Spleen (tissue), 11 donors: ENCODE measurements around the gene SAP30. TPM values are rescaled to one million over a fixed set of nuclear protein-coding genes. Genes with fewer than 3 reads are reported as not detected.

Experiments
- DNase-seq: peaks from one replicate; pipeline ENCODE4 v3.0.0-alpha.2; 2020
- H3K27ac ChIP-seq, 8 donors: fragments of 200-600 bp; sonication (generic) in 7 of 8; 1 replicate in 4 of 8; 2 replicates in 4 of 8; pipeline versions ENCODE4 v1.5.0 to v1.8.0; 2016 to 2021; ENCODE audit warnings: inconsistent platforms in 4 of 8, mild to moderate bottlenecking in 4 of 8, moderate library complexity in 1 of 8
- H3K27me3 ChIP-seq, 7 donors: fragments of 200-600 bp; sonication (generic) in 6 of 7; replicated peaks in 1 of 7; 1 replicate in 4 of 7; 2 replicates in 3 of 7; pipeline versions ENCODE4 v1.5.0 to v1.8.0; 2016 to 2021; ENCODE audit warnings: inconsistent platforms in 3 of 7, mild to moderate bottlenecking in 1 of 7
- H3K36me3 ChIP-seq, 6 donors: fragments of 200-600 bp; sonication (generic) in 5 of 6; 1 replicate in 4 of 6; 2 replicates in 2 of 6; pipeline versions ENCODE4 v1.5.0 to v1.8.0; 2016 to 2021; ENCODE audit warnings: inconsistent platforms in 2 of 6
- H3K4me1 ChIP-seq, 6 donors: fragments of 200-600 bp; sonication (generic) in 5 of 6; 1 replicate in 3 of 6; 2 replicates in 3 of 6; pipeline versions ENCODE4 v1.5.0 to v1.8.0; 2016 to 2021; ENCODE audit warnings: inconsistent platforms in 3 of 6
- H3K4me3 ChIP-seq, 8 donors: fragments of 200-600 bp; sonication (generic) in 7 of 8; 1 replicate in 4 of 8; 2 replicates in 4 of 8; pipeline versions ENCODE4 v1.5.0 to v1.8.0; 2016 to 2021; ENCODE audit warnings: inconsistent platforms in 4 of 8, mild to moderate bottlenecking in 4 of 8, moderate library complexity in 2 of 8
- H3K9me3 ChIP-seq, 8 donors: fragments of 200-600 bp; sonication (generic) in 7 of 8; 1 replicate in 4 of 8; 2 replicates in 4 of 8; pipeline versions ENCODE4 v1.5.0 to v1.8.0; 2016 to 2021; ENCODE audit warnings: inconsistent platforms in 4 of 8
- POLR2A ChIP-seq, 3 donors: fragments of 450-650 bp; IDR thresholded peaks; one replicate each; pipeline ENCODE4 v1.5.1; 2017; ENCODE audit warnings: antibody characterized with exemption in 3 of 3, mild to moderate bottlenecking in 1 of 3
- POLR2AphosphoS5 ChIP-seq, 3 donors: sonication (generic); formaldehyde crosslinking; IDR thresholded peaks; one replicate each; pipeline ENCODE4 v1.5.1; 2017; ENCODE audit warnings: antibody characterized with exemption in 3 of 3
- WGBS, 5 donors: extraction: QIAGEN DNeasy Blood & Tissue Kit in 3 of 5; methylation state at CpG; one replicate each; pipeline versions ENCODE4 v1.1.5 to v1.1.7; 2013 to 2018; 5-methylcytosine and 5-hydroxymethylcytosine counted together
- intact Hi-C: fragments of 100-400 bp; cut with DNase I; formaldehyde crosslinking; loops from one replicate; pipeline ENCODE4 v1.15.0; 2023; ENCODE audit warnings: low total_unique reads
- polyA plus RNA-seq, 3 donors: library from polyadenylated mRNA; stranded (reverse); fragments of 200-250 nt; gene quantifications; one replicate each; pipeline ENCODE4 v1.2.1, GENCODE V29; 2013
- total RNA-seq, 7 donors: library from RNA; depleted of rRNA in 3 of 7; stranded (reverse); fragments of >200 nt in 3 of 7; fragmentation: NEBNext Ultra II Directional in 4 of 7; extraction: Animal tissue kit (Norgen Biotek cat#: 25700) in 4 of 7; gene quantifications; one replicate each; pipeline versions ENCODE4 v1.1.0 to v1.2.1, GENCODE V29; 2016 to 2021
- TF ChIP-seq, protein P1 (sequence below), 11 experiments: fragments of 200-600 bp in 7 of 11; fragments of 450-650 bp in 4 of 11; sonication (generic) in 4 of 11; IDR thresholded peaks in 8 of 11; conservative IDR thresholded peaks in 3 of 11; 1 replicate in 7 of 11; 2 replicates in 4 of 11; pipeline versions ENCODE4 v1.4.0 to v1.8.0; 2016 to 2021; ENCODE audit warnings: antibody characterized with exemption in 11 of 11, inconsistent platforms in 4 of 11, mild to moderate bottlenecking in 1 of 11
- donor health status: healthy with polysubstance abuse.
- donor health status: DM: no; HTN: no; CAD: no; lungs with moderate emphysema.
- donor health status: DM: no; HTN: no; CAD: no.
- donor health status: Bipolar disorder and iron deficiency.
- donor health status: healthy.
- donor health status: DM: no; HTN: no; CAD: no.
- donor health status: DM: yes; HTN: yes; CAD: no.

SAP30 gene
- total and polyA plus RNA-seq, 10 donors: 2.7 to 43.2 (median 11.9) TPM

DNA sequence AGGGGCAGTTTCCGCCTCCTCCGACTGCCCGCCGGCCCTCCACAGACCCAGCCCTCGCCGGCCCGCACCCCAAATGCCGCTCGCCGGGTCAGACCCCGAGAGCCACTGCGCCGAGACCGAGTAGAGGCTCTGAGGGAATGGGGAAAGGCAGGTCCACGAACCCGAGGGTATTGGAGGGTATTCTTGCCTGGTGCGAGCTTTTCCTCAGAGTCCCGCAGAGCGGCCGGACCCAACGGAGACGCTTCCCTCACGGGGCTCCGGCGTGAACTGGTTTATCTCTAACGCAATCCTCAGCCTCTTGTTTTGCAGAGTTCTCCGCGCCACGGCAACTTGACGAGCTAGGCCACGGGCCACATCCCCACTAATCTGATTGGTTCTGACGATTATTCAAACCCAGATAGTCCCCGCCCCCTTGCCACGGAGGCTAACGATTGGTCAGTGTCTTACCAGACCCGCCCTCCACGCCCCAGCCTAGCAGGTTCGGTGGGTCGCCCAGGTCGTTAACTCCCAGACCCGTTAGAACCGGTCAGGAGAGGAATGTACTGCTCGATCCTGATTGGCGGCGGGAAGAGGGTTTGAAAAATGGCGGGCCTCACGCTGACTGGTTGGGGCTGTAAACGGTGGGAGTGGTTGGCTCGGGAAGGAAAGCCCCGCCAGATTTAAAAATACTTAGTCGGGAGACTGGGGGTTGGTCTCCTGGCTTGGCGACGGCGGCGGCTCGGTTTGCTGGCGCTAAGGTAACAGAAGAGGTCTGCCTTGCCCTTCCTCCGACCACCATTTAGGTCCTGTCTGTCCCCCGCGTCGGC lies 36.5 kb upstream of the SAP30 start, which contains the start of gene HMGB2:
Gene HMGB2 (minus strand): TSS at position 274 of the 806 bp plus-strand sequence. CDS start 709 bp downstream, outside the sequence.
- 0 to 1% (median 0%) methylated on average over 54 to 61 of the region's 61 CpGs for WGBS, 5 donors
- DNase-seq: peak; percentile 99
- Histone ChIP-seq H3K4me3 (peak within 1 kb of the TSS; percentile 74 to 99 (median 92)), H3K4me1 (peaks cover 16 to 52% (median 40%) of the 10 kb centered on the region in 6 donors), H3K9me3 (no peaks in the 10 kb centered on the region), H3K27ac (peak within 1 kb of the TSS; percentile 96 to 100 (median 99)), H3K27me3 (no peaks in the 10 kb centered on the region), H3K36me3 (peaks cover 0 to 35% (median 13%) of the 10 kb centered on the region in 6 donors)
- TF ChIP-seq POLR2AphosphoS5 (IDR thresholded peaks at IDR 0.05): peak; percentile 96 to 99 (median 99)
- peak; percentile 90 to 97 (median 90) for TF ChIP-seq POLR2A (IDR thresholded peaks at IDR 0.05)
- TF ChIP-seq, protein P1, sequence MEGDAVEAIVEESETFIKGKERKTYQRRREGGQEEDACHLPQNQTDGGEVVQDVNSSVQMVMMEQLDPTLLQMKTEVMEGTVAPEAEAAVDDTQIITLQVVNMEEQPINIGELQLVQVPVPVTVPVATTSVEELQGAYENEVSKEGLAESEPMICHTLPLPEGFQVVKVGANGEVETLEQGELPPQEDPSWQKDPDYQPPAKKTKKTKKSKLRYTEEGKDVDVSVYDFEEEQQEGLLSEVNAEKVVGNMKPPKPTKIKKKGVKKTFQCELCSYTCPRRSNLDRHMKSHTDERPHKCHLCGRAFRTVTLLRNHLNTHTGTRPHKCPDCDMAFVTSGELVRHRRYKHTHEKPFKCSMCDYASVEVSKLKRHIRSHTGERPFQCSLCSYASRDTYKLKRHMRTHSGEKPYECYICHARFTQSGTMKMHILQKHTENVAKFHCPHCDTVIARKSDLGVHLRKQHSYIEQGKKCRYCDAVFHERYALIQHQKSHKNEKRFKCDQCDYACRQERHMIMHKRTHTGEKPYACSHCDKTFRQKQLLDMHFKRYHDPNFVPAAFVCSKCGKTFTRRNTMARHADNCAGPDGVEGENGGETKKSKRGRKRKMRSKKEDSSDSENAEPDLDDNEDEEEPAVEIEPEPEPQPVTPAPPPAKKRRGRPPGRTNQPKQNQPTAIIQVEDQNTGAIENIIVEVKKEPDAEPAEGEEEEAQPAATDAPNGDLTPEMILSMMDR (IDR thresholded peaks at IDR 0.05 in 8 of 11, conservative IDR thresholded peaks at IDR 0.05 in 3 of 11): peak in 1 of 11 experiments; percentile 22
- intact Hi-C loops: loop anchor here (5.0 kb wide), 1 partner anchor 38 kb away; the partner anchor contains the start of gene SAP30

DNA sequence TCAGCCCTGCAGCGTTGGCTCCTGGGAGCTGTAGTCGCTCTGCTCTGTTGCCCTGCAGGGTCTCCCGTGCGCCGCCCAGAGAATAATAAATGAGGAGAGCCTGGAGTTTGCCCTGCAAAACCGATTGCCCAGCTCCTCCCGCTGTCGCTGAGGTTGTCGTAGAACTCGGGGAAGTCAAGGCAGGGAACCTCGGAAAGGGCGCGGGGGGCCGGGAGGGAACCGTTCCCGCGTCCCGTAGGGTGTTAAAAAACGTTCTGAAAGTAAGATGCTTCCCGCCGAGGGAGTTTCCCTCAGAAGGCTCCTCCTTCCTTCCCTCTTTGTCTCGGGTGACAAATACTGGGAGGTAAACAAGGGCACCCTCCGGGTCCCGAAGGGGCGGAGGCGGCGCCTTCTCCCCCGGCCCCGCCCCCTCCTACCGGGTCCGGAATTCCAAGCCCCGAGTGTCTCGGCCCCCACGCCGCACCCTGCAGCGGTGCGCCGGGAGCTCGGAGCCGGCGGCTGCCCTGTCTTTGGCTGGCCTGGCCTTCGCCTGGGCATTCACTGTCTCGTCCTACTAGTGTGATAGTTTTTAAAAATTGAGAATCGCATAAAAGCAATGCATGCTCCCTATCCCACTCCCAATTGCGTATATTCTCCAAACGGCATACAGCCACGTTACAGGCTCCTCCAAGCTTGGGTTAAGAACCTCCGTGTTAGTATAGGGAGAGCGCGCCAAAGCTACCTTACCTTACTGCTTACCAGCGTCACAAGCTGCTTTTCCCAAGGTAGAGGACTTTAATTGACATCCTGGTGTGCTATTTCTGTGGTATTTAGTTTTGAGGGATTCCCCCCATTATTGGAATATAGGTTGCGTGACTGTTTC lies 35.6 kb upstream of the SAP30 start:
- peak; percentile 90 for DNase-seq
- peaks cover 0 to 26% (median 9%) of the 10 kb centered on the region in 6 donors for H3K36me3 ChIP-seq
- H3K27ac ChIP-seq: peak overlapping the region; percentile 39 to 100 (median 99)
- 2 to 3% (median 2%) methylated on average over 36 to 52 of the region's 52 CpGs for WGBS, 5 donors
- TF ChIP-seq POLR2A (IDR thresholded peaks at IDR 0.05): no peak
- peak in 2 of 3 donors; percentile 54 to 73 for TF ChIP-seq POLR2AphosphoS5 (IDR thresholded peaks at IDR 0.05)
- TF ChIP-seq, protein P1 (IDR thresholded peaks at IDR 0.05 in 8 of 11, conservative IDR thresholded peaks at IDR 0.05 in 3 of 11): no peak
- H3K4me3 ChIP-seq: peak overlapping the region; percentile 74 to 99 (median 92)
- no peaks in the 10 kb centered on the region for H3K27me3 ChIP-seq
- no peaks in the 10 kb centered on the region for H3K9me3 ChIP-seq
- intact Hi-C loops: loop anchor here (5.0 kb wide), 1 partner anchor 37 kb away; the partner anchor contains the start of gene SAP30
- peaks cover 16 to 48% (median 38%) of the 10 kb centered on the region in 6 donors for H3K4me1 ChIP-seq

DNA sequence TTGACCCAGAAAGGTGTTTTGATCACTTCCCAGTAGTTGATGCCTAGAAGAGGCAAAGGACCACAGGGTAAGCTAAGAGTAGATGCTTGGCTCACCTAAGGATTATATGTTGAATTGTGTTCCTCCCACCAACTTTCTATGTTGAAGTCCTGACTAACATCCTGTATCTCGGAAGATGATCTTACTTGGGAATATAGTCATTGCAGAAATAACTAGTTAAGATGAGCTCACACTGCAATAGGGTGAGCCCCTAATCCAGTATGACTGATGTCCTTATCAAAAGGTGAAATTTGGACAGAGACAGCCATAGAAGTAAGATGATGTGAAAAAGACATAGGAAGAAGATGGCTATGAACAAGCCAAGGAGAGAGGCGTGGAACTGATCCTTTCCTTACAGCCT lies 33.3 kb upstream of the SAP30 start:
- H3K27ac ChIP-seq: no peak overlapping the region
- DNase-seq: no peak
- H3K9me3 ChIP-seq: no peaks in the 10 kb centered on the region
- TF ChIP-seq, protein P1 (IDR thresholded peaks at IDR 0.05 in 8 of 11, conservative IDR thresholded peaks at IDR 0.05 in 3 of 11): no peak
- TF ChIP-seq POLR2A (IDR thresholded peaks at IDR 0.05) (no peak), POLR2AphosphoS5 (IDR thresholded peaks at IDR 0.05) (no peak)
- 91 to 100% (median 97%) methylated on average over 2 of the region's 2 CpGs for WGBS, 5 donors
- H3K36me3 ChIP-seq: peaks cover 0 to 4% (median 0%) of the 10 kb centered on the region in 6 donors
- H3K27me3 ChIP-seq: no peaks in the 10 kb centered on the region
- H3K4me3 ChIP-seq: no peak overlapping the region
- intact Hi-C loops: no loop called here
- peaks cover 7 to 25% (median 18%) of the 10 kb centered on the region in 6 donors for H3K4me1 ChIP-seq
